ENCODE results near the gene DCHS2. TPM values are rescaled to one million over a fixed set of nuclear protein-coding genes. Genes with fewer than 3 reads are reported as not detected.

Gene DCHS2
- polyA plus RNA-seq, 3 donors: under 0.01 to 0.12 (median 0.01) TPM

- 36 to 58% (median 41%) methylated on average over 2 of the region's 2 CpGs for WGBS, 3 donors
- H3K27ac ChIP-seq (ENCODE audit: low read depth, low read length): no peak overlapping the region
These were observed 131.1 kb downstream of the DCHS2 start for GRCh38 chr4:154360491-154360890.

DNA sequence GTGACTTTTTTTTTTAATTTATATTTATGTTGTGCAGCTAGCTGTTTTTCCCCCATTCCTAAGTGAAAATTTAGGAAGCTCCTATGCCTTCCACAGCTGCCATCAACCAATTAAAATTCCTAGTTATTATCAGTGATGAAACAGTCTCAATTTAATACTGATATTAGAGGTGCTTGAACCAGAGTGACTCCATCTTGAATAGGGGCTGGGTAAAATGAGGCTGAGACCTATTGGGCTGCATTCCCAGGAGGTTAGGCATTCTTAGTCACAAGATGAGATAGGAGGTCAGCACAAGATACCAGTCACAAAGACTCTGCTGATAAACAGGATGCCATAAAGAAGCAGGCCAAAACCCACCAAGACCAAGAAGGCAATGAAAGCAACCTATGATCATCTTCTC lies 136.7 kb downstream of the DCHS2 start:
- no peak overlapping the region for H3K27ac ChIP-seq (ENCODE audit: low read depth, low read length)

- 41 to 54% (median 49%) methylated on average over 2 of the region's 2 CpGs for WGBS, 3 donors
- H3K27ac ChIP-seq (ENCODE audit: low read depth, low read length): no peak overlapping the region
These were observed 141.8 kb downstream of the DCHS2 start for GRCh38 chr4:154349829-154350228.

- H3K27ac ChIP-seq (ENCODE audit: low read depth, low read length): no peak overlapping the region
- WGBS, 3 donors: 74 to 79% (median 77%) methylated on average over 3 of the region's 3 CpGs
These were observed 142.9 kb downstream of the DCHS2 start for GRCh38 chr4:154348657-154349056.

- WGBS, 3 donors: 32 to 80% (median 69%) methylated on average over 1 of the region's 1 CpG
- no peak overlapping the region for H3K27ac ChIP-seq (ENCODE audit: low read depth, low read length)
These were observed 146.2 kb downstream of the DCHS2 start for GRCh38 chr4:154345359-154345758.

DNA sequence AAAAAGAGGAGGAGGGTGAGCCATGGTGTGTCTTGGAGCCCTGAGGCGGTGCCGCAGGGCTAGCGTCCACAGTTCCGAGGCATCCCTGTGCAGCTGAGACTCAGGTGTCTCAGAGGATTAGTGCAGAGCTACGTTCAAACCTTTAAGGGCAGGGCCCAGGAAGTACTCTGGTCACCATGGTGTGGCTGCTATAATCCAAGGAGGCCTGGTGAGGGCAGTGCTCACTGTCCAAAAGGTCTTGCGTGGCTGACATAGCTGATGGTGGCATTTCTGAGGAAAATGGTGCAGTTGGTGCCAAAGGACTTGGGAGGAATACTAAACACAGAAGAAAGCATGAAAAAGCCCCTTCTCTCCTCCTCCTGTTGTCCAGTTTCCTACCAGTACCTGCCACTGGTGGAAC lies 146.9 kb downstream of the DCHS2 start:
- no peak overlapping the region for H3K27ac ChIP-seq (ENCODE audit: low read depth, low read length)
- WGBS, 3 donors: 84 to 86% (median 85%) methylated on average over 6 of the region's 6 CpGs

DNA sequence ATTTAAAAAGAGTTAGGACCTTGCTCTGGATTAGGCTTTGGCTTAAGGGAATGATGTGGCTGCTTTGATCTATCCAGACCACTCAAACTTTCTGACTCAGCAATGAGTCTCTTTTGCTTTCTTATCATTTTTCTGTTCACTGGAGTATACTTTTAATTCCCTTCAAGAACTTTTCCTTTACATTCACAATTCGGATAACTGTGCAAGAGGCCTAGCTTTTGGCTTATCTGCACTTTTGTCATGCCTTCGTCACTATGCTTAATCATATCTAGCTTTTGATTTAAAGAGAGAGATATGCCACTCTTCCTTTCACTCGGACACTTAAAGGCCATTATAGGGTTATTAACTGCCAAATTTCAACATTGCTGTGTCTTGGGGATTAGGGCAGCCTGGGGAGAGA lies 147.9 kb downstream of the DCHS2 start:
- no peak overlapping the region for H3K27ac ChIP-seq (ENCODE audit: low read depth, low read length)
- 58 to 68% (median 61%) methylated on average over 3 of the region's 3 CpGs for WGBS, 3 donors

GRCh38 chr4:154341448-154341847 lies 150.2 kb downstream of the DCHS2 start:
- 94% methylated on average over 3 of the region's 3 CpGs for WGBS, 3 donors
- H3K27ac ChIP-seq (ENCODE audit: low read depth, low read length): no peak overlapping the region

- H3K27ac ChIP-seq (ENCODE audit: low read depth, low read length): no peak overlapping the region
- WGBS, 3 donors: 93 to 96% (median 95%) methylated on average over 2 of the region's 2 CpGs
These were observed 156.0 kb downstream of the DCHS2 start for GRCh38 chr4:154335588-154335987.

DNA sequence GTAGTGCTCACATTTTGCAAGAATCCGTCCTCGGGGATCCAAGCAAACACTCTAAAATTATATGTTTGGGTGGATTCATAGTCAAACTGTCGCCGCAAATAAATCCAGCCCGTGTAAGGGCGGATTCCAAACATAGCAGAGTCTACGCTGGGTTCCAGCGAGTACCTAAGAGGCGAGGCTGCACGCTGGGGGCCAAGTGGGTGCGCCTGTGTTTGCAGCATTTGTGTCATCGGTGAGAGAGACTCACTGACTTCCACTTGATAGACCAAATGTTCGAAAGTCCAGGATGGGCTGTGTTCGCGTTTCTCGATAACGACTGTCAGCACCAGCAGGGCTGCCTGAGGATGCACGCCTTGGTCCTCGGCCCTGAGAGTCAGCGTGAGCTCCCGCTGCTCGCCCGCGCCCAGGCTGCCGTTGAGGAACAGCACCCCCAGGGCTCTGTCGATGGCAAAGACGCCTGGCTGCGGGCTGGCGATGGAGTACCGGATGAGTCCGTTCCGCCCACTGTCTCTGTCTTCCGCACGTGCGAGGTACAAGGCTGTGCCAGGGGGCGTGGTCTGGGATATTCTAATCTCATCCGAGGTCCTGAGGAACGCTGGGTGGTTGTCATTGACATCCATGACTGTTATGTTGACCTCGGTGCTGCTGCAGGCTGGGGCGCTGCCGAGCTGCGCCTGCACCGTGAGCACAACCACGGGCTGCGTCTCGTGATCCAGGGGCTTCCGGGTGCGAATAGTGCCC lies 158.7 kb downstream of the DCHS2 start:
- H3K27ac ChIP-seq (ENCODE audit: low read depth, low read length): no peak overlapping the region
- WGBS, 3 donors: 9 to 15% (median 12%) methylated on average over 48 of the region's 48 CpGs

GRCh38 chr4:154329939-154330338 lies 161.7 kb downstream of the DCHS2 start:
- 45 to 62% (median 62%) methylated on average over 3 of the region's 3 CpGs for WGBS, 3 donors
- no peak overlapping the region for H3K27ac ChIP-seq (ENCODE audit: low read depth, low read length)

DNA sequence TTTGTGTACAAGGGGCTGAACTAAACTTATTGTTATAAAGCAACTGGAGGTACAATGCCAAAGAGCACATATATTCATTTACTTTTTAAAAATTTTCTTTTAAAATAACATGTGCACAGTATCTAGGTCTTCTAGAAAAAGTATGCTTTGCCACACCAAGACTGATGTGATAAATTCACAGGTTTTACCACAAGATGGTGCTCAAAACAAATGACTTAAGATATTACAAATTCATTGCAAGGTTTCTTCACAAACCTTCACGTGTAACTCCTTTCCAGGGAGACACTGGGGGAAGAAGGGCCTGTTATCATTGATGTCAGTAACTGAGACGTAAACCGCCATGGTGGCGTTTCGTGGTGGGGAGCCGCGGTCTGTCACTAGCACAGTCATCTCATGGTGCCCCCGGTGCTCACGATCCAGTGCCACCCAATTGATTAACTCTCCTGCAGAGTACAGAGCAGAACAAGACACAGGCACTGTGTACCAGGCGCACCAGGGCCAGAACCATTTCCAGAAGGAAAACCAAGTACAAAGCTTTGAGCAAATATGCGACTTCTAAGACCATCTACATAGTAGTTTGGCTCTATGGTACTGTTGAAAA lies 162.2 kb downstream of the DCHS2 start:
- 60 to 67% (median 63%) methylated on average over 11 of the region's 11 CpGs for WGBS, 3 donors
- no peak overlapping the region for H3K27ac ChIP-seq (ENCODE audit: low read depth, low read length)

GRCh38 chr4:154328030-154328429 lies 163.6 kb downstream of the DCHS2 start:
- no peak overlapping the region for H3K27ac ChIP-seq (ENCODE audit: low read depth, low read length)
- WGBS, 3 donors: 56 to 70% (median 68%) methylated on average over 1 of the region's 1 CpG

GRCh38 chr4:154320521-154320920 lies 171.1 kb downstream of the DCHS2 start:
- no peak overlapping the region for H3K27ac ChIP-seq (ENCODE audit: low read depth, low read length)
- WGBS, 3 donors: 65 to 73% (median 69%) methylated on average over 6 of the region's 6 CpGs

- no peak overlapping the region for H3K27ac ChIP-seq (ENCODE audit: low read depth, low read length)
- WGBS, 3 donors: 94 to 100% (median 99%) methylated on average over 1 of the region's 1 CpG
These were observed 171.9 kb downstream of the DCHS2 start for GRCh38 chr4:154319736-154320135.

DNA sequence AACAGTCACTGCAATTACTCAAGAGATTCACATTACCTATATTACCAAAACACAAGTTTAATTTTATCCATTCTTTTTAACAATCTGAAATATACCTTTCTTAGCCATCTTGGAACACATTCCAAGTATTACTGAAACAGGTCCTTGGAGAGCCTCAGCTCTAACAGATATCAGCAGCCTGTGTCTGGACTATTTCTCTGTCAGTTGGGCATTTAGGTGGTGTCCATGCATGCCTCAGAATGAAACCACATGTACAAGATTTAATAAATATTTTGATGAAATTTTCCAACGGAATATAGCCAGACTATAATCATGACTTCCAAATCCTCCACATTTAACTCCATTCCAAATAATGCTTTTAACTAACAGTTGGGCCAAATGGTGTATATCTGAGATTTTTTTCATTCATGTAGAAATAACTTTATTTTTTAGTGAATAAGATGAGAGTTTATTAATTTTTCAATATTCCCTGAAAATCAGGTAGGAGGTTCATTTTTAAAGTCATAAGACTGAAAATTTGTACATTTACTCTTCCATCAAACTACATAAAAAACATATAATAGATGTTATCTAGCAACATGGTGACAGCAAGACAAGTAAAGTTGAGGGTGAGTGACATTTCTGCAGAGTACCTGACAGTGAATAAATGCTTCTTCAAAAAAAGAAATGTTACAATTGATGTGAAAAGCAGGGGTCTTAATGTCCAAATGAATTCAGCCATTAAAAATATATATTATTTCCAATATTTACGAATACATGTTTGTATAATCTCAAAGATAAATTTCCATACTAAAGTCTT lies 174.2 kb downstream of the DCHS2 start:
- H3K27ac ChIP-seq (ENCODE audit: low read depth, low read length): no peak overlapping the region
- WGBS, 3 donors: 61 to 78% (median 76%) methylated on average over 2 of the region's 2 CpGs

GRCh38 chr4:154315741-154316140 lies 175.9 kb downstream of the DCHS2 start:
- no peak overlapping the region for H3K27ac ChIP-seq (ENCODE audit: low read depth, low read length)

GRCh38 chr4:154314248-154314647 lies 177.4 kb downstream of the DCHS2 start:
- no peak overlapping the region for H3K27ac ChIP-seq (ENCODE audit: low read depth, low read length)
- WGBS, 3 donors: 20 to 41% (median 30%) methylated on average over 4 of the region's 4 CpGs

- H3K27ac ChIP-seq (ENCODE audit: low read depth, low read length): no peak overlapping the region
These were observed 178.5 kb downstream of the DCHS2 start for GRCh38 chr4:154313004-154313585.

More at GRCh38 chr4:154313004-154313585, 178.5 kb downstream of the DCHS2 start:
- WGBS, 3 donors: 79 to 83% (median 81%) methylated on average over 5 of the region's 5 CpGs
